PC-9 (cell line): ENCODE results near the gene MTX1. TPM values are rescaled to one million over a fixed set of nuclear protein-coding genes. Genes with fewer than 3 reads are reported as not detected.

ENCODE experiments used
- BruUV-seq: library from RNA; stranded (reverse); fragments of 400-500 nt; replicated peaks from 2 replicates; lab custom pipeline; 2021; lab: Mats Ljungman, UMichigan
- CTCF ChIA-PET: fragments of 300-600 bp; sonication (Branson Sonifier 250); formaldehyde crosslinking; loops from one replicate; lab custom pipeline; 2022; ENCODE audit warnings: antibody characterized with exemption; lab: Charles Lee
- POLR2A ChIA-PET: fragments of 300-600 bp; sonication (Branson Sonifier 250); formaldehyde crosslinking; loops from one replicate; lab custom pipeline; 2022; ENCODE audit warnings: antibody characterized with exemption; ENCODE audit not compliant: unreplicated experiment; lab: Charles Lee
- DNase-seq, 2 experiments: peaks; one replicate each; pipeline versions ENCODE4 v3.0.0 to v3.0.0-alpha.2; 2015 to 2022; ENCODE audit warnings: mixed read lengths in 1 of 2
- H2AFZ ChIP-seq: fragments of 200-600 bp; sonication (generic); 2 replicates; pipeline ENCODE4 v1.8.1; 2017; ENCODE audit warnings: antibody characterized with exemption
- H3F3A ChIP-seq: fragments of 200-600 bp; sonication (generic); 2 replicates; pipeline ENCODE4 v1.8.1; 2017; ENCODE audit warnings: antibody characterized with exemption, mild to moderate bottlenecking, low read depth; ENCODE audit not compliant: insufficient read depth
- H3K27ac ChIP-seq: fragments of 200-600 bp; sonication (generic); 2 replicates; pipeline ENCODE4 v1.6.1; 2016; ENCODE audit warnings: mixed run types
- H3K27me3 ChIP-seq: fragments of 200-600 bp; sonication (generic); 2 replicates; pipeline ENCODE4 v1.6.1; 2016; ENCODE audit warnings: low read depth, mixed run types; ENCODE audit not compliant: insufficient read depth
- H3K36me3 ChIP-seq: fragments of 200-600 bp; sonication (generic); 2 replicates; pipeline ENCODE4 v1.6.1; 2016; ENCODE audit warnings: low read depth, mixed run types
- H3K4me1 ChIP-seq: fragments of 200-600 bp; sonication (generic); replicated peaks from 2 replicates; pipeline ENCODE4 v1.6.1; 2016; ENCODE audit warnings: mixed run types; ENCODE audit not compliant: insufficient read depth
- H3K4me2 ChIP-seq: fragments of 200-600 bp; sonication (generic); 2 replicates; pipeline ENCODE4 v1.6.1; 2017; ENCODE audit warnings: mixed run types
- H3K4me3 ChIP-seq: fragments of 200-600 bp; sonication (generic); 2 replicates; pipeline ENCODE4 v1.6.1; 2016; ENCODE audit warnings: mixed run types
- H3K79me2 ChIP-seq: fragments of 200-600 bp; sonication (generic); 2 replicates; pipeline ENCODE4 v1.6.1; 2017; ENCODE audit warnings: low read depth, mixed run types
- H3K9me2 ChIP-seq: fragments of 200-600 bp; sonication (generic); 2 replicates; pipeline ENCODE4 v1.8.1; 2017; ENCODE audit warnings: mild to moderate bottlenecking; ENCODE audit not compliant: insufficient read depth
- H3K9me3 ChIP-seq: fragments of 200-600 bp; sonication (generic); 2 replicates; pipeline ENCODE4 v1.8.1; 2016; ENCODE audit warnings: low read depth; ENCODE audit not compliant: insufficient read depth
- H4K20me1 ChIP-seq: fragments of 200-600 bp; sonication (generic); 2 replicates; pipeline ENCODE4 v1.8.1; 2017; ENCODE audit not compliant: insufficient read depth
- EZH2 ChIP-seq: fragments of 200-600 bp; sonication (generic); IDR thresholded peaks from 2 replicates; pipeline ENCODE4 v1.8.0; 2017; ENCODE audit warnings: antibody characterized with exemption, low read depth
- intact Hi-C: fragments of 100-400 bp; cut with micrococcal nuclease; formaldehyde crosslinking; loops from one replicate; pipeline ENCODE4 v1.10.0; 2022; ENCODE audit not compliant: unreplicated experiment
- total RNA-seq: library from RNA; stranded (reverse); gene quantifications from 2 replicates; pipeline ENCODE4 v1.2.3, GENCODE V29; 2021
- TF ChIP-seq, protein P1 (sequence below): fragments of 200-600 bp; sonication (generic); conservative IDR thresholded peaks from 2 replicates; pipeline ENCODE4 v1.6.1; 2017; ENCODE audit warnings: mixed run types, antibody characterized with exemption, mild to moderate bottlenecking, moderate library complexity

Gene MTX1
- total RNA-seq, 1 experiment from 2014 or later = 56.1 TPM

DNA sequence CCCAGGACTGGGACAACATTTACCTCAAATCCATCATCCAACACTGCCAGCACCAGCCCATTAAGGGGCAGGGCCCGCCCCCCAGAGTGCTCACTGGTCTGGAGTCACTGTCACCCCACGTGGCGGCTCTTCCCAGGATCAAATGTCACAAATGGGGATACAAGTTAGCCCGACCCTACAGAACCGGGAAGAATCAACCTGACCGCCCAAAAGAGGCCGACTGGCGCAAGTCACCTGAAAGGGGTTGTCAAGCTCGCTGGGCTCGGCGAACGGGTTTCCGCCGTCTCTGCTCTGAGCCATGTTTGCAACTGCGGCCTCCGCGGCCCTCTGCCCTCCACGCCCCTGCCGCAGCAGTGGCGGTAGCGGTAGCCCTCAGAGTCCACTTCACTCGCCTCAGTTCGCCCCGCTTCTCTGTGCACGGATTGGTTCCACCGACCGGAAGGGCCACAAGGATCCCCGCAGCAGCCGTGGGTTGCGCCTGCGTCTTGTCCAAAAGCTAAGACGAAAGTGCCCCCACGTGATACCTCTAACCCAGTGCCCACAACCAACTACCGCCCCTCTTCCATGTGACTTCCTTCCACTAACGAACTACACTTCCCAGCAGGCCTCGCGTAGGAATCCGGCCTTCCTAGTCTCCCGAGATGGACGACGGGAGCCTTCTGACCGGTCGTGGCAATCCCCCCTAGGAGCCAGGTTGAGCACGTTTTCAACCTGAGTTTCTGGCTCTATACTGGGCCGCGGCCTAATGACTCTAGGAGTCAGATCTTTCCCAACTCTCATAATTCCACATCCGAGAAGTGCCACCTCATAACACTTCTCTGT, 53.6 kb downstream of the MTX1 start, which contains the start of gene SCAMP3:
SCAMP3 (minus strand) TSS at position 509 of the 822 bp plus-strand sequence; CDS start at position 300, 209 bp downstream.
- no peaks in the 10 kb centered on the region for H3K9me3 ChIP-seq
- intact Hi-C loops = loop anchor here (5.0 kb wide), 2 partner anchors 45 to 60 kb away; partner anchors contain the start of genes FDPS and RUSC1
- H3K4me2 ChIP-seq = peak within 1 kb of the TSS; percentile 99
- peak within 1 kb of the TSS; percentile 54 for H3K27ac ChIP-seq
- H3K4me1 ChIP-seq = peaks cover 18% of the 10 kb centered on the region
- peak within 1 kb of the TSS; percentile 89 for H3K4me3 ChIP-seq
- POLR2A ChIA-PET = interaction anchor here (0.6 kb wide), 3 partner anchors 11 to 65 kb away, joined by 3 to 4 read pairs (median 3); no protein-coding TSS in a partner anchor
- peaks cover 19% of the 10 kb centered on the region for H3K79me2 ChIP-seq
- BruUV-seq = TSS peak; percentile 41
- no peaks in the 10 kb centered on the region for H3K9me2 ChIP-seq
- peaks cover 9% of the 10 kb centered on the region; the same call in 1 of the 2 replicates for H3K36me3 ChIP-seq
- no peak for TF ChIP-seq EZH2
- TF ChIP-seq, protein P1, sequence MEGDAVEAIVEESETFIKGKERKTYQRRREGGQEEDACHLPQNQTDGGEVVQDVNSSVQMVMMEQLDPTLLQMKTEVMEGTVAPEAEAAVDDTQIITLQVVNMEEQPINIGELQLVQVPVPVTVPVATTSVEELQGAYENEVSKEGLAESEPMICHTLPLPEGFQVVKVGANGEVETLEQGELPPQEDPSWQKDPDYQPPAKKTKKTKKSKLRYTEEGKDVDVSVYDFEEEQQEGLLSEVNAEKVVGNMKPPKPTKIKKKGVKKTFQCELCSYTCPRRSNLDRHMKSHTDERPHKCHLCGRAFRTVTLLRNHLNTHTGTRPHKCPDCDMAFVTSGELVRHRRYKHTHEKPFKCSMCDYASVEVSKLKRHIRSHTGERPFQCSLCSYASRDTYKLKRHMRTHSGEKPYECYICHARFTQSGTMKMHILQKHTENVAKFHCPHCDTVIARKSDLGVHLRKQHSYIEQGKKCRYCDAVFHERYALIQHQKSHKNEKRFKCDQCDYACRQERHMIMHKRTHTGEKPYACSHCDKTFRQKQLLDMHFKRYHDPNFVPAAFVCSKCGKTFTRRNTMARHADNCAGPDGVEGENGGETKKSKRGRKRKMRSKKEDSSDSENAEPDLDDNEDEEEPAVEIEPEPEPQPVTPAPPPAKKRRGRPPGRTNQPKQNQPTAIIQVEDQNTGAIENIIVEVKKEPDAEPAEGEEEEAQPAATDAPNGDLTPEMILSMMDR = no peak
- DNase-seq = peak; percentile 91 to 96
- no peaks in the 10 kb centered on the region for H3K27me3 ChIP-seq
- H2AFZ ChIP-seq = peak within 1 kb of the TSS; percentile 86
- peaks cover 62% of the 10 kb centered on the region for H3F3A ChIP-seq
- no peaks in the 10 kb centered on the region for H4K20me1 ChIP-seq
- CTCF ChIA-PET = no interaction called here

DNA sequence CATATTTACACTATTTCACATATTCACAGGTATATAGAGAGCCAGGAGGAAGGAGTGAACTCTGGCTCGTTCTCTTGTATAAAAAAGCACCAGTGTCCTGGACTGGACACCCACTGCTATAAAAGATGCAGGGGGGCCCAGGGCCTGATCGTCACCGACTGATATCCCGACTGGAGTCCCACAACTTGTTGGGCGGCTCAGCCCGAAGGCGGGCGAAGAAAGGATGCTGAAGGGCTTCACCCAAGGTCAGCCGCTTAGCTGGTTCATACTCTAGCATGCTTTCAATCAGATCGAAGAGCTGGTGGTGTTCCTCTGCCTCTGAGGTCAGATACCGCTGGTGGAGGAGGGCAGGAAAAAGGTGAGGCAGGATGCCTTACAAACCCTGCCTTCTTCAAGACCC, 54.6 kb downstream of the MTX1 start:
- H3K27ac ChIP-seq = peak overlapping the region; percentile 54
- H3F3A ChIP-seq = peaks cover 65% of the 10 kb centered on the region
- no peak for DNase-seq
- peaks cover 18% of the 10 kb centered on the region for H3K4me1 ChIP-seq
- intact Hi-C loops = loop anchor here (5.0 kb wide), 2 partner anchors 44 to 59 kb away; partner anchors contain the start of genes FDPS and RUSC1
- no peaks in the 10 kb centered on the region for H4K20me1 ChIP-seq
- no peak overlapping the region for H2AFZ ChIP-seq
- H3K79me2 ChIP-seq = peaks cover 19% of the 10 kb centered on the region
- no peak overlapping the region for H3K4me3 ChIP-seq
- no peaks in the 10 kb centered on the region for H3K9me2 ChIP-seq
- peak overlapping the region; percentile 99; the same call in 1 of the 2 replicates for H3K4me2 ChIP-seq
- H3K27me3 ChIP-seq = no peaks in the 10 kb centered on the region
- no TSS peak for BruUV-seq
- peaks cover 18% of the 10 kb centered on the region for H3K36me3 ChIP-seq
- CTCF ChIA-PET = no interaction called here
- POLR2A ChIA-PET = no interaction called here
- H3K9me3 ChIP-seq = no peaks in the 10 kb centered on the region
- TF ChIP-seq, protein P1 = no peak
- TF ChIP-seq EZH2 = no peak

Other genes starting within 250 kb of the MTX1 start
- gene PYGO2, start 246.9 kb upstream of the MTX1 start, total RNA-seq = 30.0 and 33.2 TPM in 2 replicates
- 162 and 210 TPM in 2 replicates for gene SHC1, start 237.9 kb upstream of the MTX1 start, total RNA-seq
- gene CKS1B, start 234.0 kb upstream of the MTX1 start, total RNA-seq = 236 and 300 TPM in 2 replicates
- gene FLAD1, start 225.4 kb upstream of the MTX1 start, total RNA-seq = 47.9 and 54.2 TPM in 2 replicates
- 1.2 and 1.3 TPM in 2 replicates for gene LENEP, start 215.1 kb upstream of the MTX1 start, total RNA-seq
- 38.6 and 44.1 TPM in 2 replicates for gene ZBTB7B, start 205.9 kb upstream of the MTX1 start, total RNA-seq
- gene DCST2, start 174.9 kb upstream of the MTX1 start, total RNA-seq = 4.4 and 4.7 TPM in 2 replicates
- gene DCST1, start 174.9 kb upstream of the MTX1 start, total RNA-seq = 0.22 and 0.43 TPM in 2 replicates
- gene ADAM15, start 157.4 kb upstream of the MTX1 start, total RNA-seq = 187 and 195 TPM in 2 replicates
- gene EFNA4, start 145.0 kb upstream of the MTX1 start, total RNA-seq = 14.0 and 17.3 TPM in 2 replicates
- 6.7 and 8.8 TPM in 2 replicates for gene EFNA3, start 129.9 kb upstream of the MTX1 start, total RNA-seq
- gene EFNA1, start 80.8 kb upstream of the MTX1 start, total RNA-seq = 30.6 and 35.7 TPM in 2 replicates
- gene SLC50A1, start 72.8 kb upstream of the MTX1 start, total RNA-seq = 54.9 and 67.6 TPM in 2 replicates
- 83.7 and 127 TPM in 2 replicates for gene DPM3, start 68.2 kb upstream of the MTX1 start, total RNA-seq
- 112 and 156 TPM in 2 replicates for gene KRTCAP2, start 35.4 kb upstream of the MTX1 start, total RNA-seq
- 6.0 and 6.2 TPM in 2 replicates for gene TRIM46, start 34.8 kb upstream of the MTX1 start, total RNA-seq
- 45.4 and 58.8 TPM in 2 replicates for gene THBS3, start 798 bp upstream of the MTX1 start, total RNA-seq
- gene ENTREP3, start 46.8 kb downstream of the MTX1 start, total RNA-seq = 56.9 and 60.8 TPM in 2 replicates
- 56.9 and 64.1 TPM in 2 replicates for gene SCAMP3, start 53.7 kb downstream of the MTX1 start, total RNA-seq
- gene CLK2, start 64.8 kb downstream of the MTX1 start, total RNA-seq = 39.1 and 43.9 TPM in 2 replicates
- gene HCN3, start 68.8 kb downstream of the MTX1 start, total RNA-seq = 6.6 and 7.5 TPM in 2 replicates
- not detected in 2 replicates for gene PKLR, start 92.7 kb downstream of the MTX1 start, total RNA-seq
- 397 and 568 TPM in 2 replicates for gene FDPS, start 100.2 kb downstream of the MTX1 start, total RNA-seq
- gene RUSC1, start 112.2 kb downstream of the MTX1 start, total RNA-seq = 43.4 and 45.3 TPM in 2 replicates